Ramos (cell line): ENCODE data around the gene MFSD12.

ENCODE experiments used
- in situ Hi-C: fragments of 300-500 bp; cut with MboI; formaldehyde crosslinking; loops from one replicate; pipeline ENCODE4 v1.14.3; 2022; ENCODE audit warnings: low sequenced_read_pairs; ENCODE audit not compliant: unreplicated experiment

MFSD12 gene

GRCh38 chr19:3526507-3527237, 30.7 kb downstream of the MFSD12 start:
- in situ Hi-C loops: no loop called here

DNA sequence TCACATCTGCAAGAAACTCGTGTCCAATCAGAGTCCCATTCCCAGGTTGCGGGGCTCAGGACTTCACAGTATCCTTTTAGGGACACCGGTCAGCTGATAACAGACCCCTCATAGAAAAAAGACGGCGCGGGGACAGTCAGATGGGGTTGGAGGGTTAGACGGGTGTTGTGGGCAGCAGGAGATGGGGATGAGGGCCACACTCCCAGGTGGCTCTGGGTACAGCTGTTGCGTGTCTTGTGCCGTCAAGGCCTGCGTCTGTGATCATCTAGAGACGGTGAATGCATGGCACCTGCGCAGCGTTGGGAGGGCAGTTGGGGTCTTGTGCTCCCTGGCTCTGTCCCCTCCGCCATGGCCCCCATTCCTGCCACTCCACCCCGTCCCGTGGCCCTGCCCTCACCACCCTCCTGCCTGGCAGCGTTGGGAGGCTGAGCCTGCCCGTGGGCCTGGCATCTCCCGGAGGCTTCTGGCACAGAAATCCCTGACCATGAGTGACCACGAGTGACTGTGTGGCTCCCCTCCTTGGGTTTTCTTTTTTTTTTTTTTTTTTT, 32.4 kb downstream of the MFSD12 start:
- in situ Hi-C loops: no loop called here

GRCh38 chr19:3524078-3524842, 33.1 kb downstream of the MFSD12 start:
- in situ Hi-C loops: no loop called here

GRCh38 chr19:3523361-3524077, 33.9 kb downstream of the MFSD12 start:
- in situ Hi-C loops: no loop called here

- in situ Hi-C loops: no loop called here
These were observed 34.7 kb downstream of the MFSD12 start for GRCh38 chr19:3522421-3523360.

GRCh38 chr19:3521104-3521445, 36.3 kb downstream of the MFSD12 start:
- in situ Hi-C loops: no loop called here

DNA sequence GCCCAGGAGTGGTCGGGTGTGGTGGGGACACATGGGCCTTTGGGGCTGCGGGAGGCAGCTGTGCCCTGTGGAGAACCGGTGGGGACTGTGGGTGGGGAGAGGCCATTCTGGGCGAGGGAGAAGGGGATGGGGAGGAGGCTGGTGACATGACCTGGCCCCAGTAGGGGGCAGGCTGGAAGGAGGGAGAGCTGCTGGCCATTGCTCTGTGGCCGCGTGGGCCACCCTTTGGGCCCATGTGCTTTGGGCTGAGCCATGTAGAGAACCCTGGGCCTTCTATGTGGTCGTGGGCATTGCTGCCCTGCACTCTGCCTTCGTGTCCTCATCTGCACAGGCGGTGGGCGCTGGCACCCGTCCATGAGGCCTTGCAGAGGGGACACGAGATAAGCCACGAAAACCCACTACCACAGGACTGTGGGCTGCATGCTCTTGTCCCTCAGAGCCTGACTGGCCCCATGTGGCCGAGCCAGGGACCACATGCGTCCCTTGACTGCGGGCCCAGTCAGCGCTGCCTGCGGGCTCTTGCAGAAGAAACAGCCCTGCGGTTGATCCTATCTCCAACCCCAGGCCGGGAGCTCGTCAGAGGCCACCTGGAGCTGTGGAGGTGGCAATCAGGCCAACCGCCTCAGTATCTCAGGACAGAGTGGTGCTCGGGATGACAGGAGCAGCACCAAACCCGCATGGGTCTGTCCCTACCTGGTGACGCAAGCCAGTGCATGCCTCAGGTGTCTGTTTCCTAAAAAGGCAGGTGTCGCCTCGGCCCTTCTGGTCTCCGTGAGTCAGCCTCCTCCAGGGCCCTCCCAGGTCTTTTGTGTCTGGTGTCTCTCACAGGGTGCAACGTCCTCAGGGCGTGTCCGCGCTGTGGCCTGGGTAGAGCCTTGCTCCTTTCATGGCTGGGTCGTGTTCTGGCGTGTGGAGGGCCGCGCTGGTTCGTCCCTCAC, 37.0 kb downstream of the MFSD12 start:
- in situ Hi-C loops: no loop called here

DNA sequence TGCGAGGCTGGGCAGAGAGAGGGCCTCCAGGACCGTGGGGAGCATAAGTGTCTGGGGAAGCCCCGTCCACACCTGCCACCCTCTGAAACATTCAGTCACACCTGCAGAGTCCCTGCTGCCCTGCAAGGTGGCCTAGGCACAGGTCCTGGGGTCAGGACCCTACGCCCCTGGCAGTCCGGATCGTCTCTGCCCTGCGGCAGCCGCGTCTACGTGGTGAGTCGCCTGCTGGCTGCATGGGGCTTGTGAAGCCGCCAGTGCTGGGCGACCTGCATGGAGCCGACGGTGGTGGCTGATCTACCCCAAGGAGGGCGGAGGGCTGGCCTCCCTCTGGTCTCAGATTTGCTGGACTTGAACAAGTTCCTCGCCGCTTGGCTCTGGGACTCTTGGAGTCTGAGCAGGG, 38.3 kb downstream of the MFSD12 start:
- in situ Hi-C loops: no loop called here

- in situ Hi-C loops: no loop called here
These were observed 38.7 kb downstream of the MFSD12 start for GRCh38 chr19:3518659-3519058.

DNA sequence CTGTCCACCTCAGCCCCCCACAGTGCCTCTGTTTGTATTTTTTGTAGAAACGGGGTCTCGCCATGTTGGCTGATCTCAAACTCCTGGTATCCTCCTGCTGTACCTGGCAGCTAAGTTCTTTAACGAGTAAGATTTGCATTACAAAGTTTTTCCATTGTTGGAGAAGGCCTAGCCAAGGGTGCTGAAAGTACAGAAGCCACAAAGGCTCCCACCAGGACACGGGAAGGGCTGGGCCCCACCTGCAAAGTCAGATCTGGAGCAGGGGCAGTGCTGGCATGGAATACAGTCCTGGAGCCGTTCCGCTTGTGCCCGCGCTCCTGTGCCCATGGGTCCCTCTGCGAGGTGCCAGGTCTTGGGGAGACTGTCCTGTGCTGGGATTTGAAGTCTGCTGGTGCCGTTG, 39.1 kb downstream of the MFSD12 start:
- in situ Hi-C loops: no loop called here

- in situ Hi-C loops: no loop called here
These were observed 39.7 kb downstream of the MFSD12 start for GRCh38 chr19:3517638-3518037.

GRCh38 chr19:3516675-3517207, 40.6 kb downstream of the MFSD12 start:
- in situ Hi-C loops: no loop called here

GRCh38 chr19:3515891-3516422, 41.4 kb downstream of the MFSD12 start:
- in situ Hi-C loops: no loop called here

GRCh38 chr19:3514930-3515329, 42.5 kb downstream of the MFSD12 start:
- in situ Hi-C loops: no loop called here

DNA sequence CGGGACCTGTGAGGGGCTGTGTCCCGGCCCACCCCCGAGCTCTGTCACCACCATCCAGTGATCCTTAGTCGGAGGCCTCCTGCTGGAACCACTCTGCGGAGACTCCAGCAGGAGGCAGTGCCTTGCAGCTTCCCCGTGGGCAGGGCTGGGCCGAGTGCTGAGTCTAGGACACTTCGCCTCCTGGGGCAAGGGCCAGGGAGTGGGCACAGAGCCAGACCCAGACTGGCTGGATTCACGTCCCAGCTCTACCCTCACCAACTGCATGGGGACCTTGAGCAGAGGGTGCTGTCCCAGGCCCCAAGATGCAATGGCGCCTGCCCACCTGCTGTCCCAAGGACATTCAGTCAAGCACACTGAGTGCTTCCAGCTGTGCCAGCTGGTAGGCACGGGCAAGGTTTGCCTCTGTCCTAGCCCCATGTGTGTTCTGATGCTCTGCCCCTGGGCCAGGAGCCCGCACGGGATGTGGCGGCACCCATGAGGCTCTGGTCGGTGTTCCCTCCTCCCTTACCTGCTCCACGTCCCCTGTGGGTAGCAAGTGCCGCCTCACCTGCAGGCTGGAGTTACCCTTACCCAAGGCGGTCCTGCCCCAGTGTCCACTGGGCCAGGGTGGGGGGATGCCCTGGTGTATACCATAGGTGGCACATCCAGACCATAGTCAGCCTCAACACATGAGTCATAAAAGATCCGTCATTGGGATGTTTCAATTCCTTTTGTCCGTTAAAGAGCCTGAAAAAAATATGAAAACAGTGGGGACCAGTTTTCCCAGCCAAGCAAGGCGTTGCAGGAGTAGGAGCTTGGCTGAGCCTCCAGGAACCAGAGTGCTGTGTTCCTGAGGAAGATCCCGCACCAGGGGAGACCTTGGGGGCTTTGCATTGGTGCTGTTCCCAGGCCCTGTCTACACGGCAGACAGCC, 43.9 kb downstream of the MFSD12 start:
- in situ Hi-C loops: no loop called here

- in situ Hi-C loops: no loop called here
These were observed 44.7 kb downstream of the MFSD12 start for GRCh38 chr19:3512562-3513228.
